H54 (cell line): Measurements from ENCODE around the gene MYEOV.

Experiments
- DNase-seq: peaks from one replicate; pipeline ENCODE4 v3.0.0; 2011; ENCODE audit warnings: low spot score, mixed read lengths; ENCODE audit not compliant: insufficient read length
- FAIRE-seq: peaks from 3 replicates; lab custom pipeline; 2011; peaks lifted over from hg19 to GRCh38; lab: Jason Lieb, UNC
- POLR2A ChIP-seq: IDR thresholded peaks from 2 replicates; pipeline ENCODE4 v1.6.1; 2011; ENCODE audit warnings: low read depth, mild to moderate bottlenecking, low read length

MYEOV gene

GRCh38 chr11:69293819-69294505 is at the start of gene MYEOV:
TSS of gene MYEOV (plus strand) at chr11:69294155. CDS start at chr11:69295355, 1,200 bp downstream.
- FAIRE-seq: no peak
- peak; percentile 50 for DNase-seq

GRCh38 chr11:69244266-69244665 is 49.7 kb upstream of the MYEOV start:
- FAIRE-seq (no peak), DNase-seq (no peak)
- no peak for TF ChIP-seq POLR2A

More at GRCh38 chr11:69293819-69294505, at the start of gene MYEOV:
- no peak for TF ChIP-seq POLR2A

DNA sequence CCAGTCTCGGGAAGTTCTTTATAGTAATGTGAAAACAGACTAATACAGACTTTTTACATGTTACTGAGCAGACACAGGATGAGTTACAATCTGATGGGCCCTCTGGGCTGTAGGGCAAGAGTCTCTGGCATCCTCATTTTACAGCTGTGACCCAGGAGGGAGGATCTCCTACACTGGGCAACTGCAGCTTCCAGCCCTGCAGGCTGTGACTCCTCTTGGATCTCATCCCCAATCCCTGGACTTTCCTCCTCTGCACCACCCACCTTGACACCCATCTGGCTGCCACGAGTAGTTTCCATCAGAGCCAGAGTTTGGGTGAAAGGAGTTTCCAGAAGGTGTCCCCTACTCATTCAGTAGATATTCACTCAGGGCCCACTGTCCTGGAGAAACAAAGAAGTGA is 48.9 kb upstream of the MYEOV start:
- TF ChIP-seq POLR2A: no peak
- DNase-seq: no peak
- no peak for FAIRE-seq

GRCh38 chr11:69245491-69246345 is 48.2 kb upstream of the MYEOV start:
- no peak for TF ChIP-seq POLR2A
- no peak for FAIRE-seq
- no peak for DNase-seq

DNA sequence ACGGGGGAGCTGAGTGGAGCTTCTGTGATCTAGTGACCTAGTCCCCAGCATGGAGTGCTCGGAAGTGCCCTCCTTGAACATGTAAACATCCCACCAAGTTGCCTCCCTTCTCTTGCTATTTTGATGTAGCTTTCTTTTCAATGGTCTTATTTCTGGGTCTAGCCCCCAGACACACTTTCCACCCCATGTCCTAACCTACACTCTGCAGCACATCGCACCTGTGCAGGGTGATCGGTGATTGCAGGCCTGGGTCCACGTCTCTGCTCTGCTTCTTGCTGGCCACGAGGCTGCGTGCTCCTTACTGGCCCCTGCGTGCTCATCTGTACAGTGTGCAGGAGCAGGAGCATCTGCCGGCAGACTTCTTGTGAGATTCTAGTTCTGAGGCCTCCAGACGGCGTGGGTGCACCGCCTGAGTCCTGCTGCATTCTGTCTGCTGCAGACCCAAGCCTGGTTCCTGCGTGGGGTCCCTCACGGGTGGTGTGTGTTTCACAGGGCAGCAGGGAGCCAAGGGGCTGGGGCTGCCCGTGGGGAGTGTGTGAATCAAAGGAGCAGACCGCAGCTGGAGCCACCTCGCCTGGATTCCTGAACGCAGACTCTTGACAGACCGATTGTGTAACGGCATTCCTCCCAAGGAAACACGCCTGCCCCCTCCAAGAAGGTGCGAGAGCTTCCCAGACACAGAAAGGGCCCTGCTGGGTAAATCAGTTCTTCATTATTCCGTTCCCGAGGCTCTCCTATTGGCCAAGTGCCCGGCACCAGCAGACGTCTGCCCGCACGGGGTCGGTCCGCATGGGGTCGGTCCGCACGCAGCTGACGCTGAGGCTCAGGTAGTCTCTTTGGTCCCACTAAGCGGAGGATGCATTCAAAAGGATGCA is 44.4 kb upstream of the MYEOV start:
- FAIRE-seq (no peak), DNase-seq (no peak)
- no peak for TF ChIP-seq POLR2A

DNA sequence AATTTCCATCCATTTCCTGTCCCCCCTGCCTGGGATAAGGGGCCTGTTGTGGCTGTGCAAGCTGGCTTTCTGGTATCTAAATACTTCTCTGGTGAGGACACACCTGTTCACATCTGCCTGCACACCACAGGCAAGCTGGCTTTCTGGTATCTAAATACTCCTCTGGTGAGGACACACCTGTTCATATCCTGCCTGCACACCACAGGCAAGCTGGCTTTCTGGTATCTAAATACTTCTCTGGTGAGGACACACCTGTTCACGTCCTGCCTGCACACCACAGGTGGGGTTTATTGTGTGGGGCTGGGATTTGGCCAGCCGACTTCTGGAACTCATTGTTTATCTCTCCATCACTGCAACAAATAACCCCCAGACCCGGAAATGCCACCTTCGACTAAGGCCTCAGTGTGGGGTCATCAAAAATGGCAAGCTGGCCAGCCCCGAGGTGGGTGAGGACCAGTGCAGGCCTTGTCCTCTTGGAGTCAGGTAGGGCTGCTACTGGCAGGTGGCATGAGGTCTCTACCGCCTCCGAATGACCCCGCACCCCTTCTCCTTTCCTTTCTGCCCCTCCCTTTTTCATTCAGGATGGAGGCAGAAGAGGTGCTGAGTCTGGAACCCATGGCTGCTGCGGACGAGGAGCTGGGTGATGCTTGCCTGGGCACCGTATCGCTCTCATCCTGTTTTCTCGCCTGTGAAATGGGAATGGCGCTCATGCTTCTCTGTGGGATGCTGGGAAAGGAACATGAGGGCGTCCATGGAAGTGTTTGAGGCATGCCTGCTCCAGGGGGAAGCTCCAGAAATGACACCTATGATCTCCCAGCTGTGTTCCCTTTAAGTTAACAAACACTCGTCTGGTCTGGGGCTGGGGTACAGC is 43.5 kb upstream of the MYEOV start:
- FAIRE-seq: no peak
- TF ChIP-seq POLR2A: no peak
- no peak for DNase-seq

- DNase-seq (no peak), FAIRE-seq (no peak)
- no peak for TF ChIP-seq POLR2A
Measured at GRCh38 chr11:69251057-69251393, 42.9 kb upstream of the MYEOV start.

- no peak for DNase-seq
- no peak for FAIRE-seq
- TF ChIP-seq POLR2A: no peak
Measured at GRCh38 chr11:69251639-69252489, 42.1 kb upstream of the MYEOV start.

DNA sequence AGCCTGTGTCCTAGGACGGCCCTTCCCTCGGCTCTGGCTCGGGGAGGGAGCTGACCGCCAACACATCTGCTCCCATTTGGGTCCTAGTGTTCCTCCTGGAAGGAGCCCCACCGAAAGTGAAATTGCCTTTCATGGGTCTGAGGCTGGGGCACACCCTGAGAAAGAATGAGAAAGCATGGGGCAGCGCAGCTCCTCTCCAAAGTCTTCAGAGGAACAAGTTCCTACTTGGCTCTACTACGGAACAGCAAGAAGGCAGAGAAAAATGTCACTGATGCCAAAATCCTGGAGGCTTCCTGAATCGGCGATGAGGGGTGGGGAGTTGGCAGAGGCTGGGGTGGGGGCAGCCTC is 41.5 kb upstream of the MYEOV start:
- no peak for DNase-seq
- no peak for FAIRE-seq
- TF ChIP-seq POLR2A: no peak

- DNase-seq (peak; percentile 20), FAIRE-seq (no peak)
- TF ChIP-seq POLR2A: no peak
Measured at GRCh38 chr11:69253028-69253427, 40.9 kb upstream of the MYEOV start.

- FAIRE-seq (no peak), DNase-seq (no peak)
- no peak for TF ChIP-seq POLR2A
Measured at GRCh38 chr11:69257134-69257533, 36.8 kb upstream of the MYEOV start.
